Stimulated activated CD8-positive, alpha-beta memory T cell treated with anti-CD3 and anti-CD28 coated beads, Interleukin-12 subunit alpha, Interleukin-12 subunit beta, amount 100 ng/mL, for 1 hour (primary cell): ENCODE measurements around the gene SYT17.

Experiments
- DNase-seq: peaks from one replicate; pipeline ENCODE4 v3.0.0-alpha.2; 2020; ENCODE audit warnings: low read depth

Gene SYT17

GRCh38 chr16:19265380-19265930, 97.4 kb downstream of the SYT17 start:
- DNase-seq = no peak

GRCh38 chr16:19266774-19267173, 98.7 kb downstream of the SYT17 start:
- no peak for DNase-seq

GRCh38 chr16:19269098-19269497, 101.1 kb downstream of the SYT17 start:
- no peak for DNase-seq

- no peak for DNase-seq
Observed at GRCh38 chr16:19274165-19274797, 106.2 kb downstream of the SYT17 start.

GRCh38 chr16:19278403-19278802, 110.4 kb downstream of the SYT17 start:
- DNase-seq = no peak

GRCh38 chr16:19281246-19281645, 113.2 kb downstream of the SYT17 start:
- DNase-seq = no peak

GRCh38 chr16:19282101-19282500, 114.1 kb downstream of the SYT17 start:
- no peak for DNase-seq

GRCh38 chr16:19283637-19284036, 115.6 kb downstream of the SYT17 start:
- DNase-seq = no peak

- no peak for DNase-seq
Observed at GRCh38 chr16:19284207-19284606, 116.2 kb downstream of the SYT17 start.

GRCh38 chr16:19285431-19285830, 117.4 kb downstream of the SYT17 start, which contains the start of gene CLEC19A:
Gene CLEC19A (plus strand): TSS chr16:19285731. CDS start chr16:19285852, 121 bp downstream.
- DNase-seq = no peak

- no peak for DNase-seq
Observed at GRCh38 chr16:19286827-19287226, 118.8 kb downstream of the SYT17 start.

- no peak for DNase-seq
Observed at GRCh38 chr16:19287241-19287640, 119.2 kb downstream of the SYT17 start.

- no peak for DNase-seq
Observed at GRCh38 chr16:19288872-19289799, 121.1 kb downstream of the SYT17 start.

GRCh38 chr16:19289811-19290485, 121.9 kb downstream of the SYT17 start:
- no peak for DNase-seq

- DNase-seq = no peak
Observed at GRCh38 chr16:19290860-19291259, 122.8 kb downstream of the SYT17 start.

- DNase-seq = no peak
Observed at GRCh38 chr16:19291475-19291874, 123.4 kb downstream of the SYT17 start.

GRCh38 chr16:19292186-19292585, 124.1 kb downstream of the SYT17 start:
- DNase-seq = no peak

GRCh38 chr16:19294156-19294649, 126.2 kb downstream of the SYT17 start:
- DNase-seq = no peak

GRCh38 chr16:19295393-19295792, 127.4 kb downstream of the SYT17 start:
- DNase-seq = no peak

GRCh38 chr16:19297454-19297853, 129.4 kb downstream of the SYT17 start:
- no peak for DNase-seq

- no peak for DNase-seq
Observed at GRCh38 chr16:19299565-19299964, 131.5 kb downstream of the SYT17 start.

- DNase-seq = no peak
Observed at GRCh38 chr16:19301931-19302330, 133.9 kb downstream of the SYT17 start.
